Right forelimb (tissue), 1 donor: Measurements from ENCODE around the gene MYOZ3.

ENCODE experiments used
- DNase-seq: peaks from one replicate; pipeline ENCODE4 v3.0.0-alpha.2; 2018

Gene MYOZ3

GRCh38 chr5:150642991-150643710, 17.9 kb upstream of the MYOZ3 start:
- DNase-seq: no peak

- no peak for DNase-seq
These were observed 17.0 kb upstream of the MYOZ3 start for GRCh38 chr5:150644058-150644457.

GRCh38 chr5:150644514-150644913, 16.5 kb upstream of the MYOZ3 start:
- DNase-seq: no peak

- DNase-seq: no peak
These were observed 15.9 kb upstream of the MYOZ3 start for GRCh38 chr5:150645070-150645700.

- DNase-seq: no peak
These were observed 13.5 kb upstream of the MYOZ3 start for GRCh38 chr5:150647275-150648251.

- DNase-seq: no peak
These were observed 12.6 kb upstream of the MYOZ3 start for GRCh38 chr5:150648294-150649107.

GRCh38 chr5:150649108-150650020, 11.7 kb upstream of the MYOZ3 start:
- no peak for DNase-seq

GRCh38 chr5:150650021-150651006, 10.7 kb upstream of the MYOZ3 start:
- no peak for DNase-seq

GRCh38 chr5:150651382-150651781, 9.7 kb upstream of the MYOZ3 start:
- DNase-seq: no peak

GRCh38 chr5:150651924-150652671, 9.0 kb upstream of the MYOZ3 start:
- no peak for DNase-seq

- no peak for DNase-seq
These were observed 7.8 kb upstream of the MYOZ3 start for GRCh38 chr5:150653145-150653761.

- DNase-seq: no peak
These were observed 7.1 kb upstream of the MYOZ3 start for GRCh38 chr5:150653762-150654556.

- peak; percentile 43 for DNase-seq
These were observed 5.8 kb upstream of the MYOZ3 start for GRCh38 chr5:150655221-150655620.

GRCh38 chr5:150656191-150657132, 4.6 kb upstream of the MYOZ3 start:
- DNase-seq: peak; percentile 93

GRCh38 chr5:150658121-150658520, 2.9 kb upstream of the MYOZ3 start:
- no peak for DNase-seq

- DNase-seq: no peak
These were observed 2.3 kb upstream of the MYOZ3 start for GRCh38 chr5:150658699-150659265.
